ENCODE results near the gene TUBG1.
"Not testable (repeated sequence)": the region's sequence is repeated elsewhere in the genome, so short reads cannot be mapped to it uniquely, and the experiment has no call there.

The TUBG1 gene

GRCh38 chr17:42579794-42580551, 29.5 kb upstream of the TUBG1 start:
- no peak for DNase-seq

GRCh38 chr17:42581744-42582270, 27.7 kb upstream of the TUBG1 start:
- DNase-seq = no peak

- no peak for DNase-seq
Observed at GRCh38 chr17:42584880-42585279, 24.6 kb upstream of the TUBG1 start.

- DNase-seq = no peak
Observed at GRCh38 chr17:42585353-42585752, 24.1 kb upstream of the TUBG1 start.

GRCh38 chr17:42586514-42587230, 22.8 kb upstream of the TUBG1 start:
- DNase-seq = no peak

- DNase-seq = no peak
Observed at GRCh38 chr17:42590886-42591285, 18.6 kb upstream of the TUBG1 start.

GRCh38 chr17:42591411-42591810, 18.1 kb upstream of the TUBG1 start:
- no peak for DNase-seq

GRCh38 chr17:42596386-42596785, 13.1 kb upstream of the TUBG1 start:
- DNase-seq = no peak

GRCh38 chr17:42598905-42599304, 10.6 kb upstream of the TUBG1 start:
- no peak for DNase-seq

GRCh38 chr17:42603318-42603717, 6.2 kb upstream of the TUBG1 start:
- no peak for DNase-seq

GRCh38 chr17:42607769-42608168, 1.7 kb upstream of the TUBG1 start:
- no peak for DNase-seq

GRCh38 chr17:42608305-42609181, 940 bp upstream of the TUBG1 start:
- DNase-seq = peak; percentile 47

- not testable (repeated sequence) for DNase-seq
Observed at GRCh38 chr17:42609814-42610801, 625 bp downstream of the TUBG1 start.

- no peak for DNase-seq
Observed at GRCh38 chr17:42612013-42612412, 2.5 kb downstream of the TUBG1 start.

GRCh38 chr17:42613699-42614295, 4.3 kb downstream of the TUBG1 start:
- no peak for DNase-seq

GRCh38 chr17:42617956-42618431, 8.5 kb downstream of the TUBG1 start:
- DNase-seq = no peak

GRCh38 chr17:42618442-42619150, 9.1 kb downstream of the TUBG1 start:
- no peak for DNase-seq

- DNase-seq = not testable (repeated sequence)
Observed at GRCh38 chr17:42621987-42622386, 12.5 kb downstream of the TUBG1 start.

GRCh38 chr17:42623271-42623670, 13.8 kb downstream of the TUBG1 start:
- no peak for DNase-seq

- no peak for DNase-seq
Observed at GRCh38 chr17:42623732-42624596, 14.5 kb downstream of the TUBG1 start.

All from NCI-H1417 treated with DMSO at 0.1 percent for 48 hours (cell line).